ENCODE results near the gene TMEM184C.

GRCh38 chr4:147682755-147683154 lies 65.6 kb downstream of the TMEM184C start:
- TF ChIP-seq CTCF (IDR thresholded peaks at IDR 0.05), result no peak
- TF ChIP-seq EZH2 (IDR thresholded peaks at IDR 0.05; ENCODE audit: borderline replicate concordance, insufficient read depth, low read depth, low read length, poor library complexity, severe bottlenecking), result no peak

Data from B cell (primary cell).